ENCODE measurements around the gene FLNB. TPM values are rescaled to one million over a fixed set of nuclear protein-coding genes. Genes with fewer than 3 reads are reported as not detected.

The FLNB gene
- total and polyA plus RNA-seq, 10 of the 15 experiments (the other 5 are each of a cell fraction or from before 2014, with no cell fraction given) = 13.6 to 51.8 (median 26.4) TPM

DNA sequence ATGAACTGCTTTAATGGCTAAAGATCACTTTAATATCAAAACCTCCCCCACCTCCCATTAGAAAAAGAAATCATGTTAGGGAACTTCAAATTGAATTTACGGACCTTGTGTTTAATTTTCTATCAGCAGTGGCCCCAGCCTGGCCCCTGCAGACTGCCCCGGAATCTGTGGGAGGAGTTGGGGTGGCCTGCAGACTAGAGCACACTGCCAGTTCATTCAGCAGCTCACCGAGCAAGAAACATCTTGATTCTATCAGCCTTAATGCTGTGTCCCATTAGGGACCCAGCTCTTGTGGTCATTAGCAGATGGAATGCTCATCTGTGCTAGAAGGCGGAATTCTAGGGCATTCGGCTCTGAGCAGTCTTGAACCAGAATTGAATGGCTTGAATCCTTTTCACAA, 54.2 kb downstream of the FLNB start:
- in situ Hi-C loops (cut with MboI) = no loop called here
- DNase-seq (ENCODE audit: low read depth, low spot score) = no peak
- TF ChIP-seq MEF2B (IDR thresholded peaks at IDR 0.05; ENCODE audit: partially characterized antibody, poor library complexity, severe bottlenecking) (no peak), IRF4 (IDR thresholded peaks at IDR 0.05; ENCODE audit: low read depth, low read length) (no peak), YY1 (IDR thresholded peaks at IDR 0.05; ENCODE audit: low read depth, low read length) (no peak), MYC (IDR thresholded peaks at IDR 0.05; ENCODE audit: insufficient read depth, insufficient read length, insufficient replicate concordance, low read length, severe bottlenecking) (no peak), FOXM1 (IDR thresholded peaks at IDR 0.05; ENCODE audit: low read depth, low read length) (no peak), CHD2 (IDR thresholded peaks at IDR 0.05; ENCODE audit: borderline replicate concordance, low read depth, low read length) (no peak)
- TF ChIP-seq, protein P1, sequence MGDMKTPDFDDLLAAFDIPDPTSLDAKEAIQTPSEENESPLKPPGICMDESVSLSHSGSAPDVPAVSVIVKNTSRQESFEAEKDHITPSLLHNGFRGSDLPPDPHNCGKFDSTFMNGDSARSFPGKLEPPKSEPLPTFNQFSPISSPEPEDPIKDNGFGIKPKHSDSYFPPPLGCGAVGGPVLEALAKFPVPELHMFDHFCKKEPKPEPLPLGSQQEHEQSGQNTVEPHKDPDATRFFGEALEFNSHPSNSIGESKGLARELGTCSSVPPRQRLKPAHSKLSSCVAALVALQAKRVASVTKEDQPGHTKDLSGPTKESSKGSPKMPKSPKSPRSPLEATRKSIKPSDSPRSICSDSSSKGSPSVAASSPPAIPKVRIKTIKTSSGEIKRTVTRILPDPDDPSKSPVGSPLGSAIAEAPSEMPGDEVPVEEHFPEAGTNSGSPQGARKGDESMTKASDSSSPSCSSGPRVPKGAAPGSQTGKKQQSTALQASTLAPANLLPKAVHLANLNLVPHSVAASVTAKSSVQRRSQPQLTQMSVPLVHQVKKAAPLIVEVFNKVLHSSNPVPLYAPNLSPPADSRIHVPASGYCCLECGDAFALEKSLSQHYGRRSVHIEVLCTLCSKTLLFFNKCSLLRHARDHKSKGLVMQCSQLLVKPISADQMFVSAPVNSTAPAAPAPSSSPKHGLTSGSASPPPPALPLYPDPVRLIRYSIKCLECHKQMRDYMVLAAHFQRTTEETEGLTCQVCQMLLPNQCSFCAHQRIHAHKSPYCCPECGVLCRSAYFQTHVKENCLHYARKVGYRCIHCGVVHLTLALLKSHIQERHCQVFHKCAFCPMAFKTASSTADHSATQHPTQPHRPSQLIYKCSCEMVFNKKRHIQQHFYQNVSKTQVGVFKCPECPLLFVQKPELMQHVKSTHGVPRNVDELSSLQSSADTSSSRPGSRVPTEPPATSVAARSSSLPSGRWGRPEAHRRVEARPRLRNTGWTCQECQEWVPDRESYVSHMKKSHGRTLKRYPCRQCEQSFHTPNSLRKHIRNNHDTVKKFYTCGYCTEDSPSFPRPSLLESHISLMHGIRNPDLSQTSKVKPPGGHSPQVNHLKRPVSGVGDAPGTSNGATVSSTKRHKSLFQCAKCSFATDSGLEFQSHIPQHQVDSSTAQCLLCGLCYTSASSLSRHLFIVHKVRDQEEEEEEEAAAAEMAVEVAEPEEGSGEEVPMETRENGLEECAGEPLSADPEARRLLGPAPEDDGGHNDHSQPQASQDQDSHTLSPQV (IDR thresholded peaks at IDR 0.05) = no peak
- TF ChIP-seq, protein P2, sequence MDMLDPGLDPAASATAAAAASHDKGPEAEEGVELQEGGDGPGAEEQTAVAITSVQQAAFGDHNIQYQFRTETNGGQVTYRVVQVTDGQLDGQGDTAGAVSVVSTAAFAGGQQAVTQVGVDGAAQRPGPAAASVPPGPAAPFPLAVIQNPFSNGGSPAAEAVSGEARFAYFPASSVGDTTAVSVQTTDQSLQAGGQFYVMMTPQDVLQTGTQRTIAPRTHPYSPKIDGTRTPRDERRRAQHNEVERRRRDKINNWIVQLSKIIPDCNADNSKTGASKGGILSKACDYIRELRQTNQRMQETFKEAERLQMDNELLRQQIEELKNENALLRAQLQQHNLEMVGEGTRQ (IDR thresholded peaks at IDR 0.05; ENCODE audit: borderline replicate concordance, low read depth, low read length) = no peak
- TF ChIP-seq, protein P3, sequence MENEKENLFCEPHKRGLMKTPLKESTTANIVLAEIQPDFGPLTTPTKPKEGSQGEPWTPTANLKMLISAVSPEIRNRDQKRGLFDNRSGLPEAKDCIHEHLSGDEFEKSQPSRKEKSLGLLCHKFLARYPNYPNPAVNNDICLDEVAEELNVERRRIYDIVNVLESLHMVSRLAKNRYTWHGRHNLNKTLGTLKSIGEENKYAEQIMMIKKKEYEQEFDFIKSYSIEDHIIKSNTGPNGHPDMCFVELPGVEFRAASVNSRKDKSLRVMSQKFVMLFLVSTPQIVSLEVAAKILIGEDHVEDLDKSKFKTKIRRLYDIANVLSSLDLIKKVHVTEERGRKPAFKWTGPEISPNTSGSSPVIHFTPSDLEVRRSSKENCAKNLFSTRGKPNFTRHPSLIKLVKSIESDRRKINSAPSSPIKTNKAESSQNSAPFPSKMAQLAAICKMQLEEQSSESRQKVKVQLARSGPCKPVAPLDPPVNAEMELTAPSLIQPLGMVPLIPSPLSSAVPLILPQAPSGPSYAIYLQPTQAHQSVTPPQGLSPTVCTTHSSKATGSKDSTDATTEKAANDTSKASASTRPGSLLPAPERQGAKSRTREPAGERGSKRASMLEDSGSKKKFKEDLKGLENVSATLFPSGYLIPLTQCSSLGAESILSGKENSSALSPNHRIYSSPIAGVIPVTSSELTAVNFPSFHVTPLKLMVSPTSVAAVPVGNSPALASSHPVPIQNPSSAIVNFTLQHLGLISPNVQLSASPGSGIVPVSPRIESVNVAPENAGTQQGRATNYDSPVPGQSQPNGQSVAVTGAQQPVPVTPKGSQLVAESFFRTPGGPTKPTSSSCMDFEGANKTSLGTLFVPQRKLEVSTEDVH (IDR thresholded peaks at IDR 0.05; ENCODE audit: low read depth, partially characterized antibody) = no peak
- H3K4me1 ChIP-seq (ENCODE audit: control insufficient read depth, insufficient read depth, low read length) = no peaks in the 10 kb centered on the region
- no peak for FAIRE-seq
- no peaks in the 10 kb centered on the region for H3K27me3 ChIP-seq (replicated peaks in 1 of 2; ENCODE audit: control insufficient read depth in 2 of 2, insufficient read depth in 2 of 2, low read length in 1 of 2)
- H3K79me2 ChIP-seq (ENCODE audit: control insufficient read depth, insufficient read depth, low read length) = no peaks in the 10 kb centered on the region
- RAD21 ChIA-PET (ENCODE audit: unreplicated experiment) = no interaction called here
- 64% methylated on average over 5 of the region's 5 CpGs for WGBS (ENCODE audit: insufficient coverage, insufficient replicate concordance, low lambda C conversion rate, missing lambda C conversion rate)
- H2AFZ ChIP-seq (ENCODE audit: control insufficient read depth, low read depth, low read length) = no peak overlapping the region
- no peak overlapping the region for H3K9ac ChIP-seq (ENCODE audit: control insufficient read depth, insufficient read depth, low read length)
- SMC1A ChIA-PET (ENCODE audit: uncharacterized antibody, unreplicated experiment) = interaction anchor here (1.1 to 2.9 kb wide), 5 partner anchors 9 to 20 kb away, joined by 4 to 11 read pairs (median 7); no protein-coding TSS in a partner anchor
- no peaks in the 10 kb centered on the region for H3K9me3 ChIP-seq (replicated peaks; ENCODE audit: control insufficient read depth, insufficient read depth, low read length)
- no peak for ATAC-seq
- intact Hi-C loops (cut with micrococcal nuclease; ENCODE audit: unreplicated experiment) = no loop called here
- H3K36me3 ChIP-seq (ENCODE audit: control insufficient read depth in 2 of 2, insufficient read depth in 2 of 2, low read length in 1 of 2) = no peaks in the 10 kb centered on the region
- CTCF ChIA-PET = interaction anchor here (1.7 kb wide), 1 partner anchor 9 kb away, joined by 4 read pairs; no protein-coding TSS in a partner anchor
- BruUV-seq (replicated peaks) = no TSS peak
- POLR2A ChIA-PET = no interaction called here
- H3K27ac ChIP-seq (ENCODE audit: control insufficient read depth, insufficient read depth) = no peak overlapping the region
- no peak overlapping the region for H3K4me3 ChIP-seq
- H3K4me2 ChIP-seq (ENCODE audit: control insufficient read depth, insufficient read depth) = no peak overlapping the region
- no peaks in the 10 kb centered on the region for H4K20me1 ChIP-seq (ENCODE audit: control insufficient read depth, insufficient read depth)

All from GM12878 (cell line).